ENCODE results near the gene ADAMTSL4.
"Not testable (repeated sequence)": the region's sequence is repeated elsewhere in the genome, so short reads cannot be mapped to it uniquely, and the experiment has no call there.

Gene ADAMTSL4

DNA sequence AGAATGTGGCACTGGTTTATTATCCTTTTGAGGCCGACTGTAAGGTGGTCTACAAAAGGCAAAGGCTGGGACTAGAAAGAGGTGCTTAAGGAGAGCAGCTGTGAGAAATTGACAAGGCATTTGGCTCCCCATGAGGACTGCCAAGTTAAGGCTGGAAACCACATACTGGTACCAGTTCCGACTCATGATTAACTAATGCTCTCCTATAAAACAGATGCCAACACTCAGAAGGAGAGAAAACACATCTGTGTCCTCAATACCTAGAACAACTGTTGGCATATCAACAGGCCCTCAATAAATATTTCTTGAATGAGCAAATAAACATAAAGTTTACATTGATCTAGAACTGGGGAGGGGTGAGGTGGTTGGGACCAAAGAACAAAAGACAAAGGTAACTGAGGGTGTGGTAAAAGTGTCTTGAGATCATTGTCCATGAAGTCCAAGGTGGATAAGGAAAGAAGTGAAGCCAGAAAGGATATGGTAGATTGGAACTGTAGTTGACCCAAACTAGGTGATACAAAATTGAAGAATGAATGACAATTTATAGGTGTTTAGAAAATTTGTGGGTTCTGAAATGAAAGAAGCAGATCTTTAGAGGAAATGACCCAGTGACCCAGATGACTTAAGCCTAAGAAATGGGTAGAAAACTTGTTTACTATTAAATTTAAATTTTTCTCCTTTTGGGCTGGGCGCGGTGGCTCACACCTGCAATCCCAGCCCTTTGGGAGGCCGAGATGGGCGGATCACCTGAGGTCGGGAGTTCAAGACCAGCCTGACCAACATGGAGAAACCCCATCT lies 47.1 kb downstream of the ADAMTSL4 start:
- DNase-seq, result no peak

DNA sequence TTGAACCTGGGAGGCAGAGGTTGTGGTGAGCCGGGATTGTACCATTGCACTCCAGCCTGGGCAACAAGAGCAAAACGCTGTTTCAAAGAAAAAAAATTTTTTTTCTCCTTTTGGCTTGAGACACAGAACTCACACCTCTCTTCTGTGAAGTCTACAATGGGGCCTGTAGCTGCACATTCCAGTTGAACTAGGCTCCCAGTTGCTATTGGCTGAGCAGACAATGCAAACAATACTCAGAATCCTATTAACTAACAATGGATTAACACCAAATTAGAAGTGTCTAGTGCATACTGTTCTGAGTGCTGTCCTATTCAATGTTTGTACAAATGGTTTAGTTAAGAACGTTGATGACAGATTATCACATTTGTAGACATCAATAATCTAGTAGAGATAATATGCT lies 47.8 kb downstream of the ADAMTSL4 start:
- no peak for DNase-seq

DNA sequence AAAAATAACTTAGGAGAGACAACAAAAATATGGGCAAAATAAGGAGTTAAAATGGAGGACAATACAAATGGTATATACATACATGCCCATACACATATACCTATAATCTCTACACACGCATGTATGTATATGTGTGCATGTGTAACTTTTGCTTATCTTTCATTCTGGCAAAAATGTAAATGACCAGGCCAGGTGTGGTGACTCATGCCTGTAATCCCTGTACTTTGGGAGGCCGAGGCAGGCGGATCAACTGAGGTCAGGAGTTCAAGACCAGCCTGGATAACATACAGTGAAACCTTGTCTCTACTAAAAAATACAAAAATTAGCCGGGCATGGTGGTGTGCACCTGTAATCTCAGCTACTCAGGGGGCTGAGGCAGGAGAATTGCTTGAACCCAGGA lies 49.1 kb downstream of the ADAMTSL4 start:
- not testable (repeated sequence) for DNase-seq

DNA sequence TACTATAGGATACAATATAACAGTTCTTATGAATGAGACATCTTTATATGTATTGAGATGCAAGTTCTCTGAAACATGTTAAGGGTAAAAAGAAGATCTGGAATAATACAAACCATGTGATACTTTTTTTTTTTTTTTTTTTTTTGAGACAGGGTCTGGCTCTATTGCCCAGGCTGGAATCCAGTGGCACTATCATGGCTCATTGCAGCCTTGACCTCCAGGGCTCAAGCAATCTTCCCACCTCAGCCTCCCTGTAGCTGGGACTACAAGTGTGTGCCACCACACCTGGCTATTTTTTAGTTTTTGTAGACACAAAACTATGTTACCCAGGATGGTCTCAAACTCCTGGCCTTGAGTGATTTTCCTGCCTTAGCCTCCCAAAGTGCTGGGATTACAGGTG lies 52.3 kb downstream of the ADAMTSL4 start:
- no peak for DNase-seq

DNA sequence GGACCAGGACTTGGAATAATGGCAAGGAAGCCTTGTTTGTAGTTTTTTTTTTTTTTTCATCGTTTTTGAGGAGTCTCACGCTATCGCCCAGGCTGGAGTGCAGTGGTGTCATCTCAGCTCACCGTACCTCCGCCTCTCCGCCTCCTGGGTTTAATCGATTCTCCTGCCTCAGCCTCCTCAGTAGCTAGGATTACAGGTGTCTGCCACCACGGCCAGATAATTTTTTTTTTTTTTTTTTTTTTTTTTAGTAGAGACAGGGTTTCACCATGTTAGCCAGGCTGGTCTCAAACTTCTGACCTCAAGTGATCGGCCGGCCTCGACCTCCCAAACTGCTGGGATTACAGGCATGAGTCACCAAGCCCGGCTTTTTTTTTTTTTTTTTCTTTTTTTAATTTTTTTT lies 53.2 kb downstream of the ADAMTSL4 start:
- not testable (repeated sequence) for DNase-seq

DNA sequence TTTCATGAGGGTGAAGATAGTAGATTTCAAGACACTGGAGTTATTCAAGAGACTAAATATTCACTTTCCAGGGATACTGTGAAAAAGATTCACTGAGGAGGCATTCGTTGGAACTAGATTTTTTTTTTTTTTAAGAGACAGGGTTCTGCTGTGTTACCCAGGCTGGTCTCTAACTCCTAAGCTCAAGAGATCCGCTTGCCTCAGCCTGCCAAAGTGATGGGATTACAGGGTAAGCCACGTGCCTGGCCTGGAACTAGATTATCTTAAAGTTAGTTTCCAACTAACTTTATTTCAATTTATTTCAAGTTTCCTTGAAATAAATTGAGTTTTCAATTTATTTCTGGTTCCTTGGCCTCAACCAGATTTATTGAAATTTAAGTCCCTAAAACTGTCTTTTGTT lies 54.5 kb downstream of the ADAMTSL4 start:
- no peak for DNase-seq

DNA sequence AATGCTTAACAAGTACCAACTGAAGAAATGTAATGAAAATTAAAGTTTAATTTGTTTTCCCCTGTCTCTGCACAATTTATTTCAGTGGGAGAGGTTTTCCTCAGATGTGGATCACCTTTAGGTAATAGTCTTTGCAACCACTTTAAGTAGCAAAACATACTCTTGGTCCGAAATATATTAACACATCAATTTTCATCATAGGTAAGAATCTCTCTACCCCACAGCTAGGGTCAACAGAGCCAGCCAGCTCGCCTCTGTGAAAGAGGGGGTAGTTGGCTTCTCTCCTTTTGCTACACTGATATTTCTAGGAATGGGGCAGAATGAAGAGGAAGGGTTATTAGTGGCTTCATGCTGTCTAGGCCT lies 55.0 kb downstream of the ADAMTSL4 start:
- DNase-seq, result no peak

DNA sequence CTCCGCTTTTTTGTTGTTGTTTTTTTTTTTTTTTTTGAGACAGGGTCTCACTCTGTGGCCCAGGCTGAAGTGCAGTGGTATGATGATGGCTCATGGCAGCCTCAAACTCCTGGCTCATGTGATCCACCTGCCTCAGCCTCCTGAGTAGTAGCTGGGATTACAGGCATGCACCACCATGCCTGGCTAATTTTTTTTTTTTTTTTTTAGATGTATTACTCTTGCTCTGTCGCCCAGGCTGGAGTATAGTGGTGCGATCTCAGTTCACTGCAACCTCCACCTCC lies 56.2 kb downstream of the ADAMTSL4 start:
- not testable (repeated sequence) for DNase-seq

DNA sequence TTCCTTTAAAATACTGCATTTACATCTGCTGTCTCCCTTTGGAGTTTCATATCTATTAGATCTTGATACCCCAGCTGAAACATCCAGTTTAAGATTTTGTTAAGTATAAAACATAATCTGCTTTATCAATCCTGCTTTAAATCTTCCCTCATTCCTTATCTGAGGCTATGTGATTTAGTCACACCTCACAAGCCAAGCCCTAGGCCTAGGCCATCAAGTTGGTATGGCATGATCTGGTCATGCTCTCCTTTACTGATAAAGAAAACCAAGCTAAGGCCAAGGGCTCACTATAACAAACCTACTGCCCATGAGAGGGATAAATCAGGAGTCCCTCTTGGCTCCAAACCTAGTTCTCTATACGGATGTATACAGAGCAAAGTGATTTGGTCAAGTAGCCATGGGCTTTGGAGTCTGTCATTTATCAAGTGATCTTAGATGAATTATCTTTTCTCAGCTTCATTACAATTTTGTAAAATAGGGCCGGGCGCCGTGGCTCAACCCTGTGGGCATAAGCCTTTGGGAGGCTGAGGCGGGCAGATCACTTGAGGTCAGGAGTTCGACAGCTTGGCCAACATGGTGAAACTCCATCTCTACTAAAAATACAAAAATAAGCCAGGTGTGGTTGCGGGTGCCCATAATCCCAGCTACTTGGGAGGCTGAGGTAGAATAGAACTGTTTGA lies 57.4 kb downstream of the ADAMTSL4 start:
- DNase-seq, result no peak

DNA sequence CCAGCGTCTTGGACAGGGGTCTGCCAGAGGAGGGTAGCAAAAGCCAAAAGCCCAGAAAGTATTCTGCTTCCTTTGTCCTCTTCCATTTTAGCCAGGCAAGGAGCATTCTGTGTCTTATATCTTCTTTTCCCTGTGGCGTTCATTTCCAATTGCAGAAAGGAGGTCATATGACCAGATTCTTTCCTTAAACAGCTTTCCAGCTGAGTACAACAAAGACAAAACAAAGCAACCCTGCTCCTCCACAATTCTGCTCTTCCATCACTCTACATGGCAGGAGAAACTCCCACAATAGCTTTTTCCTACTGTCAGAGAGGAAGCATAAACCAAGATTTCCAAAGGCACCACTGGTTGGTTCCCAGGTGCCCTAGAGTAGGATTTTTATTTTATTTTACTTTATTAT lies 60.5 kb downstream of the ADAMTSL4 start:
- peak in 1 of 2 donors; percentile 12 for DNase-seq

Data from hippocampal formation (tissue), 2 donors.